DOHH2 (cell line): Measurements from ENCODE around the gene LAMA5.

ENCODE experiments used
- H3F3A ChIP-seq: fragments of 200-600 bp; sonication (generic), shearing (Covaris generic); 2 replicates; pipeline ENCODE4 v1.6.0; 2016; ENCODE audit warnings: antibody characterized with exemption, mild to moderate bottlenecking; ENCODE audit not compliant: control insufficient read depth, insufficient read depth
- H3K27ac ChIP-seq: fragments of 200-600 bp; sonication (generic); 2 replicates; pipeline ENCODE4 v1.5.1; 2014; ENCODE audit warnings: low read depth, mild to moderate bottlenecking, low read length, moderate library complexity
- H3K27me3 ChIP-seq: fragments of 200-600 bp; sonication (generic); 2 replicates; pipeline ENCODE4 v1.6.1; 2014; ENCODE audit warnings: mild to moderate bottlenecking, low read length, mixed read lengths; ENCODE audit not compliant: control insufficient read depth
- H3K36me3 ChIP-seq: fragments of 200-600 bp; sonication (generic); 2 replicates; pipeline ENCODE4 v1.6.1; 2014; ENCODE audit warnings: mild to moderate bottlenecking, low read length, moderate library complexity, mixed read lengths; ENCODE audit not compliant: control insufficient read depth
- H3K4me1 ChIP-seq: fragments of 200-600 bp; sonication (generic); 2 replicates; pipeline ENCODE4 v1.6.1; 2014; ENCODE audit warnings: mild to moderate bottlenecking, low read length, mixed read lengths; ENCODE audit not compliant: control insufficient read depth
- H3K4me2 ChIP-seq: fragments of 200-600 bp; sonication (generic); 2 replicates; pipeline ENCODE4 v1.6.0; 2014; ENCODE audit warnings: mild to moderate bottlenecking, low read length, moderate library complexity
- H3K4me3 ChIP-seq: fragments of 200-600 bp; sonication (generic); 2 replicates; pipeline ENCODE4 v1.5.1; 2014; ENCODE audit warnings: mild to moderate bottlenecking, low read length, mixed read lengths
- H3K79me2 ChIP-seq: fragments of 200-600 bp; sonication (generic); 2 replicates; pipeline ENCODE4 v1.6.1; 2014; ENCODE audit warnings: mild to moderate bottlenecking, low read length, mixed read lengths; ENCODE audit not compliant: control insufficient read depth
- H3K9me2 ChIP-seq: fragments of 200-600 bp; sonication (generic); replicated peaks from 2 replicates; pipeline ENCODE4 v1.6.1; 2014; ENCODE audit warnings: mild to moderate bottlenecking, low read length, mixed read lengths; ENCODE audit not compliant: control insufficient read depth
- H3K9me3 ChIP-seq: fragments of 200-600 bp; sonication (generic); 2 replicates; pipeline ENCODE4 v1.6.1; 2014; ENCODE audit warnings: antibody characterized with exemption, low read length, mixed read lengths; ENCODE audit not compliant: control insufficient read depth, insufficient read depth
- H4K20me1 ChIP-seq: fragments of 200-600 bp; sonication (generic); 2 replicates; pipeline ENCODE4 v1.6.0; 2014; ENCODE audit warnings: low read depth, mild to moderate bottlenecking, antibody characterized with exemption, low read length, moderate library complexity; ENCODE audit not compliant: control insufficient read depth, insufficient read depth
- EZH2phosphoT487 ChIP-seq: fragments of 200-600 bp; sonication (generic); IDR thresholded peaks from 2 replicates; pipeline ENCODE4 v1.6.1; 2017; ENCODE audit warnings: borderline replicate concordance, mild to moderate bottlenecking, antibody characterized with exemption, low read length, moderate library complexity, mixed read lengths
- TF ChIP-seq, protein P1 (sequence below): fragments of 200-600 bp; sonication (generic); IDR thresholded peaks from one replicate; pipeline ENCODE4 v1.5.1; 2014; ENCODE audit warnings: antibody characterized with exemption, mild to moderate bottlenecking, low read depth, low read length; ENCODE audit not compliant: poor library complexity, severe bottlenecking

Gene LAMA5

DNA sequence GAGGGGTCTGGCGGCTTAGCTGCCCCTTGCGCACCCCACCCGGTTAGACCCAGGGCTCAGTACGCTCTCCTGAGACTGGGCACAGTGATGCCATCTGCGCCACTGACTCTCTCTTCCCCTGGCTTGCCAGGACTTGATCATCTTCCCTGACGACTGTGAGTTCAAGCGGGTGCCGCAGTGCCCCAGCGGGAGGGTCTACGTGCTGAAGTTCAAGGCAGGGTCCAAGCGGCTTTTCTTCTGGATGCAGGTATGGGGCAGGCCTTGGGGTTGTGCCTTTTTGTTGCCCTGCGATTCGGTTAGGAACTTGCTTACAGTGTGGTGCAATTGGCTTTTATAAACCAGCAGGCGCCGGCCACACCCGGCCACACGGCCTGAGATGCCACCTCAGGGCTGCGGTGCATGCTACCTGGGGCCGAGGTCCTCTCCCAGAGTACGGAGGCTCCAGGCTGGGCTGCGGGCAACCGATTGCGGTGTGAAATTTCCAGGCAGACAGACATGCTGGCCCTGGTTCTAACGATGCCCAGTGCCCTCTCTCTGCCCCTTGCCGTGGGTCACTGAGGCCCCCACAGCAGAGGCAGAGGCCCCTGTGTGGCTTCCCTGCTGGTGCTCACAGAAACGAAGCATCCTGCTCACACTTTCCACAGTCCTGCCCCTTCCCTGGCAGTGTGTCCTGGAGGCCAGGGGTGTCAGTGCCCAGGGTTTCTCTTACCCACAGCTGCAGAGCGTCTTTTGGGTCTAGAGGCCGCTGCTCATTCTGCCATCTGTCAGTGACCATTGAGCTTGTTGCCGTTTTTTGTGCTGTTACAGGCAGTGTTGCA, 62.6 kb downstream of the LAMA5 start:
- peak overlapping the region; percentile 97 for H3K4me3 ChIP-seq
- peaks cover 61% of the 10 kb centered on the region for H3K36me3 ChIP-seq
- peaks cover 20% of the 10 kb centered on the region for H3K4me1 ChIP-seq
- peak overlapping the region; percentile 88 for H3K4me2 ChIP-seq
- H3K9me3 ChIP-seq: no peaks in the 10 kb centered on the region
- H3F3A ChIP-seq: peaks cover 8% of the 10 kb centered on the region; the same call in 1 of the 2 replicates
- H3K9me2 ChIP-seq: no peaks in the 10 kb centered on the region
- no peak for TF ChIP-seq EZH2phosphoT487
- TF ChIP-seq, protein P1, sequence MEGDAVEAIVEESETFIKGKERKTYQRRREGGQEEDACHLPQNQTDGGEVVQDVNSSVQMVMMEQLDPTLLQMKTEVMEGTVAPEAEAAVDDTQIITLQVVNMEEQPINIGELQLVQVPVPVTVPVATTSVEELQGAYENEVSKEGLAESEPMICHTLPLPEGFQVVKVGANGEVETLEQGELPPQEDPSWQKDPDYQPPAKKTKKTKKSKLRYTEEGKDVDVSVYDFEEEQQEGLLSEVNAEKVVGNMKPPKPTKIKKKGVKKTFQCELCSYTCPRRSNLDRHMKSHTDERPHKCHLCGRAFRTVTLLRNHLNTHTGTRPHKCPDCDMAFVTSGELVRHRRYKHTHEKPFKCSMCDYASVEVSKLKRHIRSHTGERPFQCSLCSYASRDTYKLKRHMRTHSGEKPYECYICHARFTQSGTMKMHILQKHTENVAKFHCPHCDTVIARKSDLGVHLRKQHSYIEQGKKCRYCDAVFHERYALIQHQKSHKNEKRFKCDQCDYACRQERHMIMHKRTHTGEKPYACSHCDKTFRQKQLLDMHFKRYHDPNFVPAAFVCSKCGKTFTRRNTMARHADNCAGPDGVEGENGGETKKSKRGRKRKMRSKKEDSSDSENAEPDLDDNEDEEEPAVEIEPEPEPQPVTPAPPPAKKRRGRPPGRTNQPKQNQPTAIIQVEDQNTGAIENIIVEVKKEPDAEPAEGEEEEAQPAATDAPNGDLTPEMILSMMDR: no peak
- H3K79me2 ChIP-seq: peaks cover 46% of the 10 kb centered on the region
- H3K27me3 ChIP-seq: no peaks in the 10 kb centered on the region
- H4K20me1 ChIP-seq: peaks cover 32% of the 10 kb centered on the region
- no peak overlapping the region for H3K27ac ChIP-seq

DNA sequence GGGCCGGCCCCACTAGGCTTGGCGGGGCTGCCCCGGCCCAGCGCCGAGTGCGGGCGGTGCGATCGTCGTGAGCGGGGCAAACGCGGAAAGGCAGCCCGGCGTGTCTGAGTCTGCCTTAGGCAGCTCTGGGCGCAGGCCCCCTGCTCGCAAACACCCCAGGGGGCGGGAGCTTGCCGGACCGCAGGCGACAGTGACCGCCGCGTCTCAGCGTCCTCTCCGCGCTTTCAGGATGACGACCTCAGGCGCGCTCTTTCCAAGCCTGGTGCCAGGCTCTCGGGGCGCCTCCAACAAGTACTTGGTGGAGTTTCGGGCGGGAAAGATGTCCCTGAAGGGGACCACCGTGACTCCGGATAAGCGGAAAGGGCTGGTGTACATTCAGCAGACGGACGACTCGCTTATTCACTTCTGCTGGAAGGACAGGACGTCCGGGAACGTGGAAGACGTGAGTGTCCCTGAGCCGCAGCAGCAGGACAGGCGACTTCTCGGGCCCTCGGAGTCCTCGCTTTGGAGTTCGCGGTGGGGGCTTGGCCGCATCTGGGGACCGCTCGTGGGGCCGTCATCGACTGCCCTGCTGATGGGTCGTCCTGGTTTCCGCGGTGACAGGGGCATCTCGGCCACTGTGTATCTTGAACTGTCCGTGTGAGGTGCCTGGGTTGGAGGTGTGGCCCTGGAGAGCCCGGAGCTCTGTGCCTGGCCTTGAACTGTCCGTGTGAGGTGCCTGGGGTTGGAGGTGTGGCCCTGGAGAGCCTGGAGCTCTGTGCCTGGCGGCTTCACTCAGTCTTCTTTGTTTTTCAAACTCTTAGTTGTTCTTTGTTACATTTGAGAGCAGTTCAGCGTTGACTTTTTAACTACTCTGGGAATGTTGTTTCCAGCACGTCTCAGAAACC, 63.5 kb downstream of the LAMA5 start:
- Histone ChIP-seq H3F3A (peaks cover 4% of the 10 kb centered on the region; the same call in 1 of the 2 replicates), H3K4me3 (peak overlapping the region; percentile 97), H3K4me2 (peak overlapping the region; percentile 88), H3K36me3 (peaks cover 54% of the 10 kb centered on the region), H4K20me1 (peaks cover 32% of the 10 kb centered on the region), H3K4me1 (peaks cover 22% of the 10 kb centered on the region), H3K27me3 (no peaks in the 10 kb centered on the region), H3K79me2 (peaks cover 46% of the 10 kb centered on the region), H3K9me3 (no peaks in the 10 kb centered on the region), H3K27ac (peak overlapping the region; percentile 35; the same call in 1 of the 2 replicates), H3K9me2 (no peaks in the 10 kb centered on the region)
- TF ChIP-seq, protein P1: no peak
- no peak for TF ChIP-seq EZH2phosphoT487

DNA sequence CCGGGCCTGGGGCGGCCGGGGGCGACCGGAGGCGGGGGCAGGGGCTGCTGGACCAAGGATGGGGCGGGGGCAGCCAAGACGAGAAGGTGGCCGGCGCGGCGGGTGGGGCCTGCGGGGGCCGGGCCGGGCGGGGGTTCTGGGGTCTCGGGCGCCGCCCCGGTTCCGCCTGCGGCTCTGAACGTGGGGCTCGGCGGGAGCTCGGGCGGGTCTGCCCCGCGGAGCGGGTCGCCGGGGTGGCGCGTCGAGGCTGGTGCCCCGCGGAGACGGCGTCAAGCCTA, 64.1 kb downstream of the LAMA5 start:
- H3F3A ChIP-seq: peaks cover 4% of the 10 kb centered on the region; the same call in 1 of the 2 replicates
- peak overlapping the region; percentile 88 for H3K4me2 ChIP-seq
- H3K36me3 ChIP-seq: peaks cover 49% of the 10 kb centered on the region

More for the DNA sequence above, 64.1 kb downstream of the LAMA5 start:
- Histone ChIP-seq H3K27me3 (no peaks in the 10 kb centered on the region), H3K79me2 (peaks cover 46% of the 10 kb centered on the region), H3K27ac (peak overlapping the region; percentile 35), H3K4me1 (peaks cover 22% of the 10 kb centered on the region), H3K9me3 (no peaks in the 10 kb centered on the region), H4K20me1 (peaks cover 32% of the 10 kb centered on the region), H3K4me3 (peak overlapping the region; percentile 97), H3K9me2 (no peaks in the 10 kb centered on the region)
- TF ChIP-seq, protein P1: no peak
- no peak for TF ChIP-seq EZH2phosphoT487
